Measurements from ENCODE around the gene TALDO1. TPM values are rescaled to one million over a fixed set of nuclear protein-coding genes. Genes with fewer than 3 reads are reported as not detected.

TALDO1 gene
- total and polyA plus RNA-seq, 2 experiments from 2014 or later, result 353 to 402 TPM

DNA sequence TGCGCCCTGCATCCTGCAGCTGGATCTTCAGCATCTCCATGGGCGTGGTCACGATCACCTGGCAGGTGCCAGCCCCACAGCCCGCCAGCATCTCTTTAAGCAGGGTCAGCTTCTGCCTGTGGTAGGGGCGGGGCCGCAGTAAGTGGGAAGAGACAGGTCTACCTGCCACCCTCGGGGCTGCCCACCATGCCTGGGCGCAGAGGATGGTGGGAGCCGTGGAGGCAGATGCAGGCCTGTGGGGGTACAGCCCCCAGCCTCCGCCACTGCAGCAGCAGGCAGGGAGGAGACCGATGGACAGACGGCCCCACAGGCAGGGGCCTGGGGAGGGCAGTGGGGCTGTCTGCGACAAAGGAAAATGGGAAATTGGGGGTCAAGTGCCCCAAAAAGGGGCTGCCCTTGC lies 45.6 kb downstream of the TALDO1 start:
- Histone ChIP-seq H3K4me3 (no peak overlapping the region), H3K4me2 (no peak overlapping the region), H3K27me3 (ENCODE audit: insufficient read depth) (no peaks in the 10 kb centered on the region), H4K20me1 (replicated peaks; ENCODE audit: insufficient read depth) (peaks cover 3% of the 10 kb centered on the region; the same call in 1 of the 2 replicates), H2AFZ (no peak overlapping the region), H3K79me2 (replicated peaks; ENCODE audit: insufficient read depth) (no peaks in the 10 kb centered on the region; the same call in 1 of the 2 replicates), H3K27ac (ENCODE audit: low read depth) (no peak overlapping the region), H3F3A (replicated peaks; ENCODE audit: low read depth) (peaks cover 16% of the 10 kb centered on the region), H3K9me2 (ENCODE audit: insufficient read depth) (no peaks in the 10 kb centered on the region), H3K4me1 (ENCODE audit: insufficient read depth) (peaks cover 23% of the 10 kb centered on the region; the same call in 1 of the 2 replicates), H3K36me3 (ENCODE audit: insufficient read depth) (no peaks in the 10 kb centered on the region)
- Mint-ChIP-seq H3K4me3 (no peak overlapping the region), H3K36me3 (ENCODE audit: low read depth) (peaks cover 6% of the 10 kb centered on the region; the same call in 1 of the 3 replicates), H3K9me3 (no peaks in the 10 kb centered on the region), H3K27me3 (ENCODE audit: insufficient read depth, low read depth, poor library complexity) (peaks cover 15% of the 10 kb centered on the region), H3K4me1 (peaks cover 30% of the 10 kb centered on the region), H3K27ac (no peak overlapping the region)
- TF ChIP-seq EZH2phosphoT487 (IDR thresholded peaks at IDR 0.05; ENCODE audit: unreplicated experiment) (no peak), NANOG (IDR thresholded peaks at IDR 0.05; ENCODE audit: borderline replicate concordance) (no peak), POLR2AphosphoS5 (IDR thresholded peaks at IDR 0.05; ENCODE audit: low read depth) (no peak), JUNB (IDR thresholded peaks at IDR 0.05; ENCODE audit: unreplicated experiment) (no peak), ZNF114 (CRISPR knock-in tag; IDR thresholded peaks at IDR 0.05) (no peak), CREB1 (CRISPR knock-in tag; IDR thresholded peaks at IDR 0.05; ENCODE audit: low read depth) (no peak), STAT1 (IDR thresholded peaks at IDR 0.05; ENCODE audit: unreplicated experiment) (no peak), EZH2 (IDR thresholded peaks at IDR 0.05; ENCODE audit: low read depth, unreplicated experiment) (no peak), ZNF331 (CRISPR knock-in tag; IDR thresholded peaks at IDR 0.05; ENCODE audit: low read depth) (no peak)
- TF ChIP-seq, protein P1, sequence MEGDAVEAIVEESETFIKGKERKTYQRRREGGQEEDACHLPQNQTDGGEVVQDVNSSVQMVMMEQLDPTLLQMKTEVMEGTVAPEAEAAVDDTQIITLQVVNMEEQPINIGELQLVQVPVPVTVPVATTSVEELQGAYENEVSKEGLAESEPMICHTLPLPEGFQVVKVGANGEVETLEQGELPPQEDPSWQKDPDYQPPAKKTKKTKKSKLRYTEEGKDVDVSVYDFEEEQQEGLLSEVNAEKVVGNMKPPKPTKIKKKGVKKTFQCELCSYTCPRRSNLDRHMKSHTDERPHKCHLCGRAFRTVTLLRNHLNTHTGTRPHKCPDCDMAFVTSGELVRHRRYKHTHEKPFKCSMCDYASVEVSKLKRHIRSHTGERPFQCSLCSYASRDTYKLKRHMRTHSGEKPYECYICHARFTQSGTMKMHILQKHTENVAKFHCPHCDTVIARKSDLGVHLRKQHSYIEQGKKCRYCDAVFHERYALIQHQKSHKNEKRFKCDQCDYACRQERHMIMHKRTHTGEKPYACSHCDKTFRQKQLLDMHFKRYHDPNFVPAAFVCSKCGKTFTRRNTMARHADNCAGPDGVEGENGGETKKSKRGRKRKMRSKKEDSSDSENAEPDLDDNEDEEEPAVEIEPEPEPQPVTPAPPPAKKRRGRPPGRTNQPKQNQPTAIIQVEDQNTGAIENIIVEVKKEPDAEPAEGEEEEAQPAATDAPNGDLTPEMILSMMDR (conservative IDR thresholded peaks at IDR 0.05; ENCODE audit: low read depth in 2 of 2), result no peak
- TF ChIP-seq, protein P2, sequence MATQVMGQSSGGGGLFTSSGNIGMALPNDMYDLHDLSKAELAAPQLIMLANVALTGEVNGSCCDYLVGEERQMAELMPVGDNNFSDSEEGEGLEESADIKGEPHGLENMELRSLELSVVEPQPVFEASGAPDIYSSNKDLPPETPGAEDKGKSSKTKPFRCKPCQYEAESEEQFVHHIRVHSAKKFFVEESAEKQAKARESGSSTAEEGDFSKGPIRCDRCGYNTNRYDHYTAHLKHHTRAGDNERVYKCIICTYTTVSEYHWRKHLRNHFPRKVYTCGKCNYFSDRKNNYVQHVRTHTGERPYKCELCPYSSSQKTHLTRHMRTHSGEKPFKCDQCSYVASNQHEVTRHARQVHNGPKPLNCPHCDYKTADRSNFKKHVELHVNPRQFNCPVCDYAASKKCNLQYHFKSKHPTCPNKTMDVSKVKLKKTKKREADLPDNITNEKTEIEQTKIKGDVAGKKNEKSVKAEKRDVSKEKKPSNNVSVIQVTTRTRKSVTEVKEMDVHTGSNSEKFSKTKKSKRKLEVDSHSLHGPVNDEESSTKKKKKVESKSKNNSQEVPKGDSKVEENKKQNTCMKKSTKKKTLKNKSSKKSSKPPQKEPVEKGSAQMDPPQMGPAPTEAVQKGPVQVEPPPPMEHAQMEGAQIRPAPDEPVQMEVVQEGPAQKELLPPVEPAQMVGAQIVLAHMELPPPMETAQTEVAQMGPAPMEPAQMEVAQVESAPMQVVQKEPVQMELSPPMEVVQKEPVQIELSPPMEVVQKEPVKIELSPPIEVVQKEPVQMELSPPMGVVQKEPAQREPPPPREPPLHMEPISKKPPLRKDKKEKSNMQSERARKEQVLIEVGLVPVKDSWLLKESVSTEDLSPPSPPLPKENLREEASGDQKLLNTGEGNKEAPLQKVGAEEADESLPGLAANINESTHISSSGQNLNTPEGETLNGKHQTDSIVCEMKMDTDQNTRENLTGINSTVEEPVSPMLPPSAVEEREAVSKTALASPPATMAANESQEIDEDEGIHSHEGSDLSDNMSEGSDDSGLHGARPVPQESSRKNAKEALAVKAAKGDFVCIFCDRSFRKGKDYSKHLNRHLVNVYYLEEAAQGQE (IDR thresholded peaks at IDR 0.05; ENCODE audit: unreplicated experiment), result no peak
- TF ChIP-seq, protein P3, sequence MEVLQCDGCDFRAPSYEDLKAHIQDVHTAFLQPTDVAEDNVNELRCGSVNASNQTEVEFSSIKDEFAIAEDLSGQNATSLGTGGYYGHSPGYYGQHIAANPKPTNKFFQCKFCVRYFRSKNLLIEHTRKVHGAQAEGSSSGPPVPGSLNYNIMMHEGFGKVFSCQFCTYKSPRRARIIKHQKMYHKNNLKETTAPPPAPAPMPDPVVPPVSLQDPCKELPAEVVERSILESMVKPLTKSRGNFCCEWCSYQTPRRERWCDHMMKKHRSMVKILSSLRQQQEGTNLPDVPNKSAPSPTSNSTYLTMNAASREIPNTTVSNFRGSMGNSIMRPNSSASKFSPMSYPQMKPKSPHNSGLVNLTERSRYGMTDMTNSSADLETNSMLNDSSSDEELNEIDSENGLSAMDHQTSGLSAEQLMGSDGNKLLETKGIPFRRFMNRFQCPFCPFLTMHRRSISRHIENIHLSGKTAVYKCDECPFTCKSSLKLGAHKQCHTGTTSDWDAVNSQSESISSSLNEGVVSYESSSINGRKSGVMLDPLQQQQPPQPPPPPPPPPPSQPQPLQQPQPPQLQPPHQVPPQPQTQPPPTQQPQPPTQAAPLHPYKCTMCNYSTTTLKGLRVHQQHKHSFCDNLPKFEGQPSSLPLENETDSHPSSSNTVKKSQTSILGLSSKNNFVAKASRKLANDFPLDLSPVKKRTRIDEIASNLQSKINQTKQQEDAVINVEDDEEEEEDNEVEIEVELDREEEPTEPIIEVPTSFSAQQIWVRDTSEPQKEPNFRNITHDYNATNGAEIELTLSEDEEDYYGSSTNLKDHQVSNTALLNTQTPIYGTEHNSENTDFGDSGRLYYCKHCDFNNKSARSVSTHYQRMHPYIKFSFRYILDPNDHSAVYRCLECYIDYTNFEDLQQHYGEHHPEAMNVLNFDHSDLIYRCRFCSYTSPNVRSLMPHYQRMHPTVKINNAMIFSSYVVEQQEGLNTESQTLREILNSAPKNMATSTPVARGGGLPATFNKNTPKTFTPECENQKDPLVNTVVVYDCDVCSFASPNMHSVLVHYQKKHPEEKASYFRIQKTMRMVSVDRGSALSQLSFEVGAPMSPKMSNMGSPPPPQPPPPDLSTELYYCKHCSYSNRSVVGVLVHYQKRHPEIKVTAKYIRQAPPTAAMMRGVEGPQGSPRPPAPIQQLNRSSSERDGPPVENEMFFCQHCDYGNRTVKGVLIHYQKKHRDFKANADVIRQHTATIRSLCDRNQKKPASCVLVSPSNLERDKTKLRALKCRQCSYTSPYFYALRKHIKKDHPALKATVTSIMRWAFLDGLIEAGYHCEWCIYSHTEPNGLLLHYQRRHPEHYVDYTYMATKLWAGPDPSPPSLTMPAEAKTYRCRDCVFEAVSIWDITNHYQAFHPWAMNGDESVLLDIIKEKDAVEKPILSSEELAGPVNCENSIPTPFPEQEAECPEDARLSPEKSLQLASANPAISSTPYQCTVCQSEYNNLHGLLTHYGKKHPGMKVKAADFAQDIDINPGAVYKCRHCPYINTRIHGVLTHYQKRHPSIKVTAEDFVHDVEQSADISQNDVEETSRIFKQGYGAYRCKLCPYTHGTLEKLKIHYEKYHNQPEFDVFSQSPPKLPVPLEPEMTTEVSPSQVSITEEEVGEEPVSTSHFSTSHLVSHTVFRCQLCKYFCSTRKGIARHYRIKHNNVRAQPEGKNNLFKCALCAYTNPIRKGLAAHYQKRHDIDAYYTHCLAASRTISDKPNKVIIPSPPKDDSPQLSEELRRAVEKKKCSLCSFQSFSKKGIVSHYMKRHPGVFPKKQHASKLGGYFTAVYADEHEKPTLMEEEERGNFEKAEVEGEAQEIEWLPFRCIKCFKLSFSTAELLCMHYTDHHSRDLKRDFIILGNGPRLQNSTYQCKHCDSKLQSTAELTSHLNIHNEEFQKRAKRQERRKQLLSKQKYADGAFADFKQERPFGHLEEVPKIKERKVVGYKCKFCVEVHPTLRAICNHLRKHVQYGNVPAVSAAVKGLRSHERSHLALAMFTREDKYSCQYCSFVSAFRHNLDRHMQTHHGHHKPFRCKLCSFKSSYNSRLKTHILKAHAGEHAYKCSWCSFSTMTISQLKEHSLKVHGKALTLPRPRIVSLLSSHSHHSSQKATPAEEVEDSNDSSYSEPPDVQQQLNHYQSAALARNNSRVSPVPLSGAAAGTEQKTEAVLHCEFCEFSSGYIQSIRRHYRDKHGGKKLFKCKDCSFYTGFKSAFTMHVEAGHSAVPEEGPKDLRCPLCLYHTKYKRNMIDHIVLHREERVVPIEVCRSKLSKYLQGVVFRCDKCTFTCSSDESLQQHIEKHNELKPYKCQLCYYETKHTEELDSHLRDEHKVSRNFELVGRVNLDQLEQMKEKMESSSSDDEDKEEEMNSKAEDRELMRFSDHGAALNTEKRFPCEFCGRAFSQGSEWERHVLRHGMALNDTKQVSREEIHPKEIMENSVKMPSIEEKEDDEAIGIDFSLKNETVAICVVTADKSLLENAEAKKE (CRISPR knock-in tag; IDR thresholded peaks at IDR 0.05), result no peak
- TF ChIP-seq, protein P4, sequence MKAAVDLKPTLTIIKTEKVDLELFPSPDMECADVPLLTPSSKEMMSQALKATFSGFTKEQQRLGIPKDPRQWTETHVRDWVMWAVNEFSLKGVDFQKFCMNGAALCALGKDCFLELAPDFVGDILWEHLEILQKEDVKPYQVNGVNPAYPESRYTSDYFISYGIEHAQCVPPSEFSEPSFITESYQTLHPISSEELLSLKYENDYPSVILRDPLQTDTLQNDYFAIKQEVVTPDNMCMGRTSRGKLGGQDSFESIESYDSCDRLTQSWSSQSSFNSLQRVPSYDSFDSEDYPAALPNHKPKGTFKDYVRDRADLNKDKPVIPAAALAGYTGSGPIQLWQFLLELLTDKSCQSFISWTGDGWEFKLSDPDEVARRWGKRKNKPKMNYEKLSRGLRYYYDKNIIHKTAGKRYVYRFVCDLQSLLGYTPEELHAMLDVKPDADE (IDR thresholded peaks at IDR 0.05), result no peak
- DNase-seq (ENCODE audit: low spot score) (no peak), ATAC-seq (no peak)
